ENCODE measurements around the gene NAB2.

The NAB2 gene

GRCh38 chr12:57139796-57140649, 51.1 kb downstream of the NAB2 start:
- Histone ChIP-seq H2AFZ (ENCODE audit: low read length) (no peak overlapping the region), H3K9me3 (ENCODE audit: low read length) (no peaks in the 10 kb centered on the region), H3K9me2 (ENCODE audit: low read depth, low read length) (no peaks in the 10 kb centered on the region), H3K79me2 (ENCODE audit: insufficient read depth, low read length) (no peaks in the 10 kb centered on the region), H3F3A (ENCODE audit: insufficient read depth, low read length) (no peaks in the 10 kb centered on the region), H3K4me1 (ENCODE audit: insufficient read depth, low read length, severe bottlenecking) (no peaks in the 10 kb centered on the region), H4K20me1 (ENCODE audit: insufficient read depth, low read length) (no peaks in the 10 kb centered on the region), H3K27me3 (ENCODE audit: insufficient read depth, low read length) (0 out of 2 replicates have a peak, but pooled peaks cover 4% of the 10 kb centered on the region), H3K4me3 (ENCODE audit: low read depth, low read length, poor library complexity, severe bottlenecking) (no peak overlapping the region), H3K4me2 (ENCODE audit: low read length) (no peak overlapping the region), H3K27ac (ENCODE audit: low read depth, low read length, poor library complexity, severe bottlenecking) (no peak overlapping the region), H3K9ac (ENCODE audit: low read length) (no peak overlapping the region), H3K36me3 (ENCODE audit: insufficient read depth, low read length) (no peaks in the 10 kb centered on the region)
- TF ChIP-seq CTCF (IDR thresholded peaks at IDR 0.05; ENCODE audit: low read length), result no peak
- no peak for TF ChIP-seq EZH2 (IDR thresholded peaks at IDR 0.05; ENCODE audit: borderline replicate concordance, low read length)

- H3F3A ChIP-seq (ENCODE audit: insufficient read depth, low read length), result no peaks in the 10 kb centered on the region
- H4K20me1 ChIP-seq (ENCODE audit: insufficient read depth, low read length), result no peaks in the 10 kb centered on the region
- no peak overlapping the region for H3K4me3 ChIP-seq (ENCODE audit: low read depth, low read length, poor library complexity, severe bottlenecking)
- no peaks in the 10 kb centered on the region for H3K9me2 ChIP-seq (ENCODE audit: low read depth, low read length)
- H3K4me2 ChIP-seq (ENCODE audit: low read length), result no peak overlapping the region
- no peak overlapping the region for H3K9ac ChIP-seq (ENCODE audit: low read length)
- TF ChIP-seq CTCF (IDR thresholded peaks at IDR 0.05; ENCODE audit: low read length) (no peak), EZH2 (IDR thresholded peaks at IDR 0.05; ENCODE audit: borderline replicate concordance, low read length) (no peak)
- no peaks in the 10 kb centered on the region for H3K27me3 ChIP-seq (ENCODE audit: insufficient read depth, low read length)
- no peaks in the 10 kb centered on the region for H3K4me1 ChIP-seq (ENCODE audit: insufficient read depth, low read length, severe bottlenecking)
- H3K36me3 ChIP-seq (ENCODE audit: insufficient read depth, low read length), result no peaks in the 10 kb centered on the region
- no peak overlapping the region for H3K27ac ChIP-seq (ENCODE audit: low read depth, low read length, poor library complexity, severe bottlenecking)
- H3K79me2 ChIP-seq (ENCODE audit: insufficient read depth, low read length), result no peaks in the 10 kb centered on the region
- H2AFZ ChIP-seq (ENCODE audit: low read length), result no peak overlapping the region
- no peaks in the 10 kb centered on the region for H3K9me3 ChIP-seq (ENCODE audit: low read length)
These were observed 52.3 kb downstream of the NAB2 start for GRCh38 chr12:57141249-57141648.

- no peak overlapping the region for H2AFZ ChIP-seq (ENCODE audit: low read length)
- H3K4me3 ChIP-seq (ENCODE audit: low read depth, low read length, poor library complexity, severe bottlenecking), result no peak overlapping the region
- no peak overlapping the region for H3K27ac ChIP-seq (ENCODE audit: low read depth, low read length, poor library complexity, severe bottlenecking)
- no peaks in the 10 kb centered on the region for H3K36me3 ChIP-seq (ENCODE audit: insufficient read depth, low read length)
- H3F3A ChIP-seq (ENCODE audit: insufficient read depth, low read length), result no peaks in the 10 kb centered on the region
- no peak overlapping the region for H3K4me2 ChIP-seq (ENCODE audit: low read length)
- H3K4me1 ChIP-seq (ENCODE audit: insufficient read depth, low read length, severe bottlenecking), result no peaks in the 10 kb centered on the region
- no peaks in the 10 kb centered on the region for H3K27me3 ChIP-seq (ENCODE audit: insufficient read depth, low read length)
- no peaks in the 10 kb centered on the region for H4K20me1 ChIP-seq (ENCODE audit: insufficient read depth, low read length)
- no peak overlapping the region for H3K9ac ChIP-seq (ENCODE audit: low read length)
- no peaks in the 10 kb centered on the region for H3K9me3 ChIP-seq (ENCODE audit: low read length)
- no peak for TF ChIP-seq EZH2 (IDR thresholded peaks at IDR 0.05; ENCODE audit: borderline replicate concordance, low read length)
- TF ChIP-seq CTCF (IDR thresholded peaks at IDR 0.05; ENCODE audit: low read length), result no peak
- no peaks in the 10 kb centered on the region for H3K9me2 ChIP-seq (ENCODE audit: low read depth, low read length)
- H3K79me2 ChIP-seq (ENCODE audit: insufficient read depth, low read length), result no peaks in the 10 kb centered on the region
These were observed 53.2 kb downstream of the NAB2 start for GRCh38 chr12:57142121-57142520.
